ENCODE results near the gene PKIG. TPM values are rescaled to one million over a fixed set of nuclear protein-coding genes. Genes with fewer than 3 reads are reported as not detected.

PKIG gene
- total and polyA plus RNA-seq, 2 of the 8 experiments (the other 6 are each of a cell fraction or from before 2014, with no cell fraction given) = 26.7 to 34.3 TPM

DNA sequence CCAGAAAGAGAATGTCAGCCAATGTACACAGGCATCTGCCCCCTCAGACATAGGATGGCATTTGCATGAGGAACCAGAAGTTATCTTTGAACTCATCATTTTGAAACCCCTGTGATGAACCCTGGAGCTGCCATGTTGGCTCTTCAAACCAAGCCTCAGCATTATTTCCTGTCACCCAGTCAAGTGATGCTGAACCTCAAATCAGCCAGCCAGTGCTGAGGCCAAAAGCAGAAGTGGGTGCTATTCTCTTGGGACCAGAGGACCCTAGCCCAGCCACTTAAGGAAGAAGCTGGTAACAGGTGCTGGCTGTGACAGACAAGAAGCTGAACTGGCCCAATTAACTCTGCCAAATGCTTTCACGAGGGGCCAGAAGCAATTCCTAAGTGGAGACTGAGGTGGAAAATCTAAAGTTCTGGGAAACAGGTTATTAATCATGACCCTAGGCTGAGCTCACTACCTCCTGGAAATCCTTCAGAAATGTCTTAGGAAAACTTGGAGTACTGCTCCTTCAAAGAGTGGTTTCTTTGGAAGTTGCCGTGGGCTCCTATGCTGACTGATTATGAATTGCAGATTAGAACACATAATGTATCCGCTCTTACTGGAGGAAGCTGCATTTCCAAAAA lies 4.0 kb downstream of the PKIG start (continued):
- TF ChIP-seq, protein P1, sequence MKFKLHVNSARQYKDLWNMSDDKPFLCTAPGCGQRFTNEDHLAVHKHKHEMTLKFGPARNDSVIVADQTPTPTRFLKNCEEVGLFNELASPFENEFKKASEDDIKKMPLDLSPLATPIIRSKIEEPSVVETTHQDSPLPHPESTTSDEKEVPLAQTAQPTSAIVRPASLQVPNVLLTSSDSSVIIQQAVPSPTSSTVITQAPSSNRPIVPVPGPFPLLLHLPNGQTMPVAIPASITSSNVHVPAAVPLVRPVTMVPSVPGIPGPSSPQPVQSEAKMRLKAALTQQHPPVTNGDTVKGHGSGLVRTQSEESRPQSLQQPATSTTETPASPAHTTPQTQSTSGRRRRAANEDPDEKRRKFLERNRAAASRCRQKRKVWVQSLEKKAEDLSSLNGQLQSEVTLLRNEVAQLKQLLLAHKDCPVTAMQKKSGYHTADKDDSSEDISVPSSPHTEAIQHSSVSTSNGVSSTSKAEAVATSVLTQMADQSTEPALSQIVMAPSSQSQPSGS (IDR thresholded peaks at IDR 0.05; ENCODE audit: low read length) = no peak
